ENCODE results near the gene MSRB1.

MSRB1 gene

DNA sequence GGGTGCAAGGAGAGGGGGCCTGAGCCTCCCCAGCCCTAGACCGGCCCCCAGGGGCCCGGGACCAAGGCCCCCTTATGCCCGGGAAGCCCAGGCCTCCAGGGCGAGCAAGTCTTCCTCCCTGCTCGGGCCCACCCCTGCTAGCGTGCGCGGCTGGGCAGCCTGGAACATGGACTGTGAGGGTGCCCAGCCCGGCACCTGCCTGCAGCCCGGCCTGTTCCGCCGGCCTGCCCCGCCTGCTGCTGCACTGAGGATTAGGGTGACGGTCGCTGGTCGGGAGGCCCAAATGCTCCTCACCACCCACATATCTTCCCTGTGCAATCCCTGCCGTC is 30.8 kb downstream of the MSRB1 start:
- no peak overlapping the region for H3K27ac ChIP-seq
- H3K4me3 ChIP-seq = no peak overlapping the region
- DNase-seq (ENCODE audit: low spot score) = no peak
- TF ChIP-seq, protein P1, sequence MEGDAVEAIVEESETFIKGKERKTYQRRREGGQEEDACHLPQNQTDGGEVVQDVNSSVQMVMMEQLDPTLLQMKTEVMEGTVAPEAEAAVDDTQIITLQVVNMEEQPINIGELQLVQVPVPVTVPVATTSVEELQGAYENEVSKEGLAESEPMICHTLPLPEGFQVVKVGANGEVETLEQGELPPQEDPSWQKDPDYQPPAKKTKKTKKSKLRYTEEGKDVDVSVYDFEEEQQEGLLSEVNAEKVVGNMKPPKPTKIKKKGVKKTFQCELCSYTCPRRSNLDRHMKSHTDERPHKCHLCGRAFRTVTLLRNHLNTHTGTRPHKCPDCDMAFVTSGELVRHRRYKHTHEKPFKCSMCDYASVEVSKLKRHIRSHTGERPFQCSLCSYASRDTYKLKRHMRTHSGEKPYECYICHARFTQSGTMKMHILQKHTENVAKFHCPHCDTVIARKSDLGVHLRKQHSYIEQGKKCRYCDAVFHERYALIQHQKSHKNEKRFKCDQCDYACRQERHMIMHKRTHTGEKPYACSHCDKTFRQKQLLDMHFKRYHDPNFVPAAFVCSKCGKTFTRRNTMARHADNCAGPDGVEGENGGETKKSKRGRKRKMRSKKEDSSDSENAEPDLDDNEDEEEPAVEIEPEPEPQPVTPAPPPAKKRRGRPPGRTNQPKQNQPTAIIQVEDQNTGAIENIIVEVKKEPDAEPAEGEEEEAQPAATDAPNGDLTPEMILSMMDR (IDR thresholded peaks at IDR 0.05) = no peak

DNA sequence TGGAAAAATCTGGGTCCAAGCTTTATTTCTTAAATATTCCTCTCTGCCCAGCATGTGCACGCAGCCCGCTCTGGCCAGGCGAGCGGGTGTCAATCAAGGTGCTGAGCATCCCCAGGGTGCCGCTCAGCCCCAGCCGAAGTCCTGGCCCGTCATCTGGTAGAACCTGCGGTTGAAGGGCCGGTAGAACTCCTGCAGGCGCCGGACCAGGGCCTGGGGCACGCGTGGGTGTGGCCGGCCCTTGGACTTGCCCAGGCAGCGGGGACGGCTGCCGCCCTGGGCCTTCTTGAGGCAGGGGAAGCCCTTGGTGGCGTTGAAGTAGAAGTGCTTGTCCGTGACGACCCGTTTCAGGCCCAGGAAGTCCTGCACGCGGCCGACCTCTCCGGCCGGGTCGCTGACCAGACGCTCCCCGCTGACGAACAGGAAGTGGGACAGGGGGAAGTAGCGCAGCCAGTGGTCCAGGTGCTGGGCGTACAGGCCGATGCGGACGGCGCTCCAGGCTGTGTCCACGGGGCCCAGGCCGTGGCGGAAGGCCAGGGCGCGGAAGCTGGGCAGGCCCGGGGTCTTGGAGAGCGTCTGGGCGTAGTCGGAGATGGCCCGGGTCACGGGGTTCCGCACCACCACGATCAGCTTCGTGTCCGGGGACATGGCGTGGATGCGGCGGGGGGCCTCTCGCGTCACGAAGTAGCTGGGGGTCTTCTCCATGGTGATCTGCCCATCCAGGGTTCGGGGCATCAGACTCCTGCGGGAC is 31.4 kb downstream of the MSRB1 start:
- no peak overlapping the region for H3K27ac ChIP-seq
- no peak overlapping the region for H3K4me3 ChIP-seq
- DNase-seq (ENCODE audit: low spot score) = no peak
- TF ChIP-seq, protein P1 (IDR thresholded peaks at IDR 0.05) = no peak

DNA sequence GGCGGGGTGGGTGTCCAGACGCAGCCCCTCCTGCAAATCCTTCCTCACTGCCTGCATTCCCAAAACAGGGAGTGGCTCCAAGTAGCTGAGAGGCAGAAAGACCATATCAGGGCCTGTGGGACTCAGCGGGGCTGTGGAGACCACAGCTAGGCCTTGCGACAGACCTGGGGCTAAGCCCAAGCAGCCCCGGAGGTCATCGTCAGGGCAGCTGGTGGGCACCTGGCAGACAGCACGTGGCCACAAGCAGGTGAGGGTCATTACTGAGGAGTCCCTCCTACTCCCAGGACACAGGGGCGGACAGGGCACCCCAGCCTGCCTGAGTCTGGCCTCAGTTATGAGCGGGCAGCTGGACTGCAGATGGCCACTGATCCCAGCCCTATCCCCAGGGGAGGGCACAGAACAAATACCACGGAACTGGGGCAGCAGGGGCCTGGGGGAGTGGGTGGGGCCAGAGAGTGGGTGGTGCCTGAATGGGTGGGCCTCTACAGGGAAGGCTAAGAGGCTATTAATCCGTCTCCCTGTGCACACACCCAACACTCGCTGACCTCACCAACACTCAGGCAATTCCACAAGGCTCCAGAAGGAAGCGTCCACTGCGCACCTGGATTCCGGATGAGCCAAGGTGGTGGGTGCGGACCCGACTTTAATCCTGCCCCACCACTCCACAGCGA is 33.3 kb downstream of the MSRB1 start:
- peak; percentile 62 for DNase-seq (ENCODE audit: low spot score)
- H3K4me3 ChIP-seq = no peak overlapping the region
- H3K27ac ChIP-seq = no peak overlapping the region
- TF ChIP-seq, protein P1 (IDR thresholded peaks at IDR 0.05) = no peak

DNA sequence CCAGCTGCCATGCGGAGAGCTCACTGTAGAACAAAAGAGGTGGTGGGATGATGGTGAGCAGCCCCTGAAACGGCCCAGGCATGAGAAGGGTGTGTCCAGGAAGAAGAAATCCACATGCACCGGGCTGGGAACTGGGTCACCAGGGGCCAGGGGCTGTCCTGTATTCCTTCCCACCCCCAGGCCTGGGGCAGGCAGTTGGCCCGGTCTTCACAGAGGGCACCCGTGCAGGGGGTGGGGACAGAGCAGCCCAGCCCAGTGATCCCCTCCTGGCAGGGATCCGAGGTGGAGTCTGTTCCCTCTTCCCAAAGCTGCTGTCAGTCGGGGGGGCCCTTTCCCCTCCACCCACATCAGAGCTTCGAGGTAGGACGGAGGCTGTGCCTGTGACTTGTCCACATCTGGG is 34.0 kb downstream of the MSRB1 start:
- no peak overlapping the region for H3K4me3 ChIP-seq
- no peak for DNase-seq (ENCODE audit: low spot score)
- H3K27ac ChIP-seq = no peak overlapping the region
- TF ChIP-seq, protein P1 (IDR thresholded peaks at IDR 0.05) = no peak

DNA sequence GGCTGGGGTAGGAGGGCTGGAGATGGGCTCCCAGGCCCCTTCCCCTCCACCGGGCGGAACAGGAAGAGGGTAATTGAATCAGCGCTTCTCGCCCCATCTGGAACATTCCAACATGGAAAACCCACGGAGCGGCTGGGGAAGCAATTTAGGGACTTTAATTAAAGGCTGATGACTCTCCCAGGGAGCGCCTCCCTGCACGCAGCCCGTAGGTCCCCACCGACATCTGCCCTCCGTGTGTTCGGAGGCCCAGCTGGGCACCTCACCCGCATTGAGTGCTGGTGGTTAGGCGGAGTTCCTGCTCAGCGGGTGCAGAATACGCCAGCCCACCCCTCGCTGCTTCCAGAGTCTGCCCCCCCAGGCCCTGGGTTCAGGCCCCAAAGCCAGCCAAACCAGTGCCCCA is 34.8 kb downstream of the MSRB1 start:
- H3K4me3 ChIP-seq = no peak overlapping the region
- TF ChIP-seq, protein P1 (IDR thresholded peaks at IDR 0.05) = no peak
- no peak overlapping the region for H3K27ac ChIP-seq
- DNase-seq (ENCODE audit: low spot score) = no peak

DNA sequence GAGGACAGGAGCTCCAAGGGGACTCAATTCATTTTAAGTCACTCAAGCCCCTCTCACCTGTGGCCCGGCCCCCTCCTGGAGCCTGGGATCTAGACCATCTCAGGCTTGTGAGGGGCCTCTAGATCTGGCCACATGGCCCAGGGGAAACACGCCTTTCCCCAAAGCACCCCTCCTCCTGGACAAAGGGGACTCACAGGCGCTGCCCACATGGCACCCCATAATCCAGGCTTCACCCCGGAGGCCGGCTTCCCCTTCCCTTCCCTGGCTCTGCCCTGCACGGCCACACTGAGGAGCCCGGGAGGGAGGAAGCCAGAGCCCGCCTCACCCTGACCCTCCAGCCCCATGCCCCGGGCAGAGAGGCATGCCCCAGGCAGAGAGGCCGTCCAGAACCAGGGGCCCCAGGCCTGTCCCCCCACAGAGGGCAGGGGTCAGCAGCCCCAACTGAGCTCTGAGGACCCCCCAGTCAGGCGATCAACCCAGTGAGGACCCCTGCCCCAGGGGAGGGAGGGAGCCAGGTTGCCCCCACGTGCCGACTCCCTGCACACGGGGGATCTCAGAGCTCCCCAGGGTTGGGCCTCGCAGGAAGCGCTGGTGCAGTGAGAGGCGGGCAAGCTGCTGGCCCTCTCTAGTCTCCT is 35.7 kb downstream of the MSRB1 start:
- H3K4me3 ChIP-seq = no peak overlapping the region
- TF ChIP-seq, protein P1 (IDR thresholded peaks at IDR 0.05) = no peak
- DNase-seq (ENCODE audit: low spot score) = no peak
- no peak overlapping the region for H3K27ac ChIP-seq

DNA sequence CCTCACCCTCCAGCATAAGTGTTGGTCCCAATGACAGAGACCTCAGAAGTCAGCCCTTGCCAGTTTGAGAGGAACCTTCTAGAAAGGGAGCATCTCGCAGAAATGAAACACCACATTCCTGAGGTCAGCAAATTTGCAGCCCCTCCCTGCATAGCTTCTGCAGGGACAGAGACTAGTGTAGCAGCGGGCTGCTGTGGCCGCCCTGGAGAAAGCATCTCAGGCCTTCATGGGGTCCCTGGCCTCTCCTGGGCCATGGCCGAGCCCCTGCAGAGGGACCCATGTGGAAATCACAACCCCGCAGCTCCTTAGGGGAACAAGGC is 36.2 kb downstream of the MSRB1 start:
- no peak overlapping the region for H3K27ac ChIP-seq
- no peak overlapping the region for H3K4me3 ChIP-seq
- no peak for DNase-seq (ENCODE audit: low spot score)
- TF ChIP-seq, protein P1 (IDR thresholded peaks at IDR 0.05) = no peak
